HEK293 (cell line): ENCODE results near the gene ADGRF1.

ENCODE experiments used
- CTCF ChIA-PET: fragments of 350-600 bp; formaldehyde crosslinking; extraction: SDS; loops from one replicate; lab custom pipeline; 2021; ENCODE audit warnings: antibody characterized with exemption; lab: Yijun Ruan, JAX
- POLR2A ChIA-PET: fragments of 300-600 bp; formaldehyde crosslinking; extraction: SDS; loops from one replicate; lab custom pipeline; 2020; ENCODE audit warnings: antibody characterized with exemption, inconsistent platforms; lab: Yijun Ruan, JAX
- H3K27ac ChIP-seq: fragments of 200-500 bp; sonication (Bioruptor generic); 2 replicates; pipeline ENCODE4 v1.5.1; 2014; ENCODE audit warnings: low read depth, low read length, control low read depth, inconsistent platforms; ENCODE audit errors: extremely low read depth
- H3K36me3 ChIP-seq, 2 experiments: fragments of 200-500 bp in 1 of 2; sonication (Bioruptor generic) in 1 of 2; 1 replicate in 1 of 2; 2 replicates in 1 of 2; pipeline ENCODE4 v1.5.1; 2014 to 2017; ENCODE audit warnings: inconsistent platforms in 2 of 2, low read length in 2 of 2; ENCODE audit not compliant: control insufficient read depth in 2 of 2, insufficient read depth in 1 of 2
- H3K4me1 ChIP-seq: fragments of 200-500 bp; sonication (Bioruptor generic); 2 replicates; pipeline ENCODE4 v1.5.1; 2014; ENCODE audit warnings: mild to moderate bottlenecking, low read length, inconsistent platforms; ENCODE audit not compliant: control insufficient read depth, insufficient read depth
- H3K4me3 ChIP-seq: 2 replicates; pipeline ENCODE4 v1.5.1; 2011; ENCODE audit warnings: low read depth, mild to moderate bottlenecking, control low read depth, low read length, moderate library complexity
- H3K9me3 ChIP-seq: fragments of 200-500 bp; sonication (Bioruptor generic); 2 replicates; pipeline ENCODE4 v1.5.1; 2014; ENCODE audit warnings: low read depth, low read length, inconsistent platforms; ENCODE audit not compliant: control insufficient read depth, insufficient read depth
- EGR2 ChIP-seq: fragments of 450-650 bp; formaldehyde crosslinking; IDR thresholded peaks from 2 replicates; pipeline ENCODE4 v1.5.1; 2016; ENCODE audit warnings: low read depth, missing biosample characterization, missing genetic modification characterization
- KLF10 ChIP-seq: fragments of 450-650 bp; IDR thresholded peaks from 2 replicates; pipeline ENCODE4 v1.5.1; 2018; ENCODE audit warnings: missing biosample characterization, mild to moderate bottlenecking, missing genetic modification characterization
- KLF9 ChIP-seq: fragments of 450-650 bp; formaldehyde crosslinking; IDR thresholded peaks from 2 replicates; pipeline ENCODE4 v1.5.1; 2016; ENCODE audit warnings: missing biosample characterization, missing genetic modification characterization, low read depth
- ZNF274 ChIP-seq, 2 experiments: fragments of 200-500 bp in 1 of 2; fragments of 450-650 bp in 1 of 2; sonication (Bioruptor generic) in 1 of 2; formaldehyde crosslinking in 1 of 2; IDR thresholded peaks; 2 replicates each; pipeline versions ENCODE4 v1.5.1 to v1.6.1; 2014 to 2016; ENCODE audit warnings: borderline replicate concordance in 1 of 2, inconsistent platforms in 1 of 2, low read length in 1 of 2, missing biosample characterization in 1 of 2, missing genetic modification characterization in 1 of 2
- ZNF292 ChIP-seq: fragments of 450-650 bp; formaldehyde crosslinking; IDR thresholded peaks from 2 replicates; pipeline ENCODE4 v1.5.1; 2016; ENCODE audit warnings: low read depth, missing biosample characterization, missing genetic modification characterization, borderline replicate concordance
- ZNF335 ChIP-seq: fragments of 450-650 bp; formaldehyde crosslinking; conservative IDR thresholded peaks from 2 replicates; pipeline ENCODE4 v1.5.1; 2016; ENCODE audit warnings: missing biosample characterization, missing genetic modification characterization
- ZNF350 ChIP-seq: fragments of 450-650 bp; formaldehyde crosslinking; IDR thresholded peaks from 2 replicates; pipeline ENCODE4 v1.5.0; 2017; ENCODE audit warnings: missing biosample characterization, mild to moderate bottlenecking, missing genetic modification characterization
- ZNF423 ChIP-seq: fragments of 450-650 bp; formaldehyde crosslinking; IDR thresholded peaks from 2 replicates; pipeline ENCODE4 v1.5.1; 2016; ENCODE audit warnings: missing biosample characterization, missing genetic modification characterization
- ZNF560 ChIP-seq: fragments of 450-650 bp; formaldehyde crosslinking; IDR thresholded peaks from 2 replicates; pipeline ENCODE4 v1.5.1; 2017; ENCODE audit warnings: missing biosample characterization, missing genetic modification characterization, borderline replicate concordance
- ZNF76 ChIP-seq: fragments of 450-650 bp; formaldehyde crosslinking; IDR thresholded peaks from 2 replicates; pipeline ENCODE4; 2016; ENCODE audit warnings: low read depth, missing biosample characterization, missing genetic modification characterization, borderline replicate concordance
- ZNF785 ChIP-seq: fragments of 450-650 bp; formaldehyde crosslinking; IDR thresholded peaks from 2 replicates; pipeline ENCODE4 v1.5.1; 2016; ENCODE audit warnings: missing biosample characterization, missing genetic modification characterization
- ZSCAN23 ChIP-seq: fragments of 450-650 bp; formaldehyde crosslinking; IDR thresholded peaks from 2 replicates; pipeline ENCODE4 v1.5.1; 2016; ENCODE audit warnings: missing biosample characterization, missing genetic modification characterization
- TF ChIP-seq, protein P1 (sequence below): fragments of 450-650 bp; formaldehyde crosslinking; IDR thresholded peaks from 2 replicates; pipeline ENCODE4 v1.5.0; 2017; ENCODE audit warnings: missing biosample characterization, missing genetic modification characterization, borderline replicate concordance
- TF ChIP-seq, protein P2 (sequence below): fragments of 450-650 bp; formaldehyde crosslinking; IDR thresholded peaks from 2 replicates; pipeline ENCODE4 v1.5.1; 2017; ENCODE audit warnings: missing biosample characterization, missing genetic modification characterization
- TF ChIP-seq, protein P3 (sequence below): fragments of 450-650 bp; formaldehyde crosslinking; IDR thresholded peaks from 2 replicates; pipeline ENCODE4 v1.5.1; 2016; ENCODE audit warnings: missing biosample characterization, missing genetic modification characterization
- TF ChIP-seq, protein P4 (sequence below): fragments of 450-650 bp; formaldehyde crosslinking; IDR thresholded peaks from 2 replicates; pipeline ENCODE4 v1.5.1; 2017; ENCODE audit warnings: missing biosample characterization, missing genetic modification characterization

Gene ADGRF1

DNA sequence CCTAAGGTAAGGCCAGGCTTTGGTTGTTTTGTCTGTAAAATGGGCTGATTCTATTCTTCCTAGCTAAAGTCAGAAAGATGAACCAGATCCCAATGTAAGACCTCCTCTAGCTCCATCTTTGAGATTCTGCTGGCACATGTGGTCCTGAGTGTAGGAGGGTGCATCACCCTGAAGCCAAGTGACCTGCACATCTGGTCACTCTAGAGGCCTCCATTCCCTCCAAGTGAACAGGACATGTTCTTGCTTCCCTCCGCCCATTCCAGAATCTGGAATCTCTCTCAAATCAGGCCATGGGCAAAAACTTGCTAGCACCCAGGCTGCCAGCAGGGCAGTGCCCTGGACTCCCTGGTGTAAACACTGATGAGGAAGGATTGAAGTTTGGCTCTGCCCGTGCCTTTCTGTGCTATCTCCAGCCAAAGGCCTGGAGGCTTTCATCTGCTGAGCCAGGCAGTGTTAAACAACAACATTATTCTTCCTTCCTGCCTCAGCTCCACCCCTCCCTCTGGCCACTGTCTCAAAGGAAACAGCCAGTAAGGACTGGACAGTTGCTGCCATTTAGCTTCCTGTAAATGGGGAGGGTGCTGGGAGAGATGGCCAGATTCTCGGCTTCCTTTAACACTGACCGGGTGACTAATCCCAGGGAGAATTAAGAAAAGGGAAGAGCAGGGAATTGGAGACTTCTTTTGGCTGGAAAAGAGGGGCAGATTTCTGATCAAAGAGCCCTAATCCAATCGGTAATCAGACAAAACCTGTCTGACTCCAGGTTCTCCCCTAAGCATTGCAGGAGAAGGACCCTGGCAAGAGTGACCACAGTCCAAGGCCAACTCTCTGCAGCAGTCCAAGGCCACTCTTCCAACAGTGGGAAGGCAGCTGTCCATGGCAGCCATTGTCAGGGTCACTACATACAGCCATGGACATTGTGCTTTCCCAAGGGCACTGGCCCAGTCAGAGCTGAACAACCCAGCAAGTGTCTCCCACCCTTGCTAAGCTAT is 19.5 kb upstream of the ADGRF1 start:
- Histone ChIP-seq H3K36me3 (no peaks in the 10 kb centered on the region), H3K4me3 (no peak overlapping the region), H3K9me3 (no peaks in the 10 kb centered on the region), H3K4me1 (no peaks in the 10 kb centered on the region; the same call in 1 of the 2 replicates), H3K27ac (no peak overlapping the region)
- CTCF ChIA-PET: interaction anchor here (0.5 to 2.3 kb wide), 8 partner anchors 9 to 1182 kb away, joined by 3 to 9 read pairs (median 3); partner anchors contain the start of gene TNFRSF21
- TF ChIP-seq ZSCAN23 (tag by site-specific recombination) (no peak), EGR2 (tag by site-specific recombination) (no peak), ZNF335 (no peak), ZNF560 (tag by site-specific recombination) (no peak), ZNF292 (tag by site-specific recombination) (no peak), ZNF785 (no peak), KLF9 (no peak), ZNF350 (tag by site-specific recombination) (no peak), ZNF423 (no peak), KLF10 (tag by site-specific recombination) (no peak), ZNF76 (tag by site-specific recombination) (no peak), ZNF274 (IDR thresholded peaks at IDR 0.05; ENCODE audit: low read length) (no peak), ZNF274 (tag by site-specific recombination; IDR thresholded peaks at IDR 0.05; ENCODE audit: borderline replicate concordance) (no peak)
- TF ChIP-seq, protein P1, sequence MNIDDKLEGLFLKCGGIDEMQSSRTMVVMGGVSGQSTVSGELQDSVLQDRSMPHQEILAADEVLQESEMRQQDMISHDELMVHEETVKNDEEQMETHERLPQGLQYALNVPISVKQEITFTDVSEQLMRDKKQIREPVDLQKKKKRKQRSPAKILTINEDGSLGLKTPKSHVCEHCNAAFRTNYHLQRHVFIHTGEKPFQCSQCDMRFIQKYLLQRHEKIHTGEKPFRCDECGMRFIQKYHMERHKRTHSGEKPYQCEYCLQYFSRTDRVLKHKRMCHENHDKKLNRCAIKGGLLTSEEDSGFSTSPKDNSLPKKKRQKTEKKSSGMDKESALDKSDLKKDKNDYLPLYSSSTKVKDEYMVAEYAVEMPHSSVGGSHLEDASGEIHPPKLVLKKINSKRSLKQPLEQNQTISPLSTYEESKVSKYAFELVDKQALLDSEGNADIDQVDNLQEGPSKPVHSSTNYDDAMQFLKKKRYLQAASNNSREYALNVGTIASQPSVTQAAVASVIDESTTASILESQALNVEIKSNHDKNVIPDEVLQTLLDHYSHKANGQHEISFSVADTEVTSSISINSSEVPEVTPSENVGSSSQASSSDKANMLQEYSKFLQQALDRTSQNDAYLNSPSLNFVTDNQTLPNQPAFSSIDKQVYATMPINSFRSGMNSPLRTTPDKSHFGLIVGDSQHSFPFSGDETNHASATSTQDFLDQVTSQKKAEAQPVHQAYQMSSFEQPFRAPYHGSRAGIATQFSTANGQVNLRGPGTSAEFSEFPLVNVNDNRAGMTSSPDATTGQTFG (tag by site-specific recombination): no peak
- TF ChIP-seq, protein P2, sequence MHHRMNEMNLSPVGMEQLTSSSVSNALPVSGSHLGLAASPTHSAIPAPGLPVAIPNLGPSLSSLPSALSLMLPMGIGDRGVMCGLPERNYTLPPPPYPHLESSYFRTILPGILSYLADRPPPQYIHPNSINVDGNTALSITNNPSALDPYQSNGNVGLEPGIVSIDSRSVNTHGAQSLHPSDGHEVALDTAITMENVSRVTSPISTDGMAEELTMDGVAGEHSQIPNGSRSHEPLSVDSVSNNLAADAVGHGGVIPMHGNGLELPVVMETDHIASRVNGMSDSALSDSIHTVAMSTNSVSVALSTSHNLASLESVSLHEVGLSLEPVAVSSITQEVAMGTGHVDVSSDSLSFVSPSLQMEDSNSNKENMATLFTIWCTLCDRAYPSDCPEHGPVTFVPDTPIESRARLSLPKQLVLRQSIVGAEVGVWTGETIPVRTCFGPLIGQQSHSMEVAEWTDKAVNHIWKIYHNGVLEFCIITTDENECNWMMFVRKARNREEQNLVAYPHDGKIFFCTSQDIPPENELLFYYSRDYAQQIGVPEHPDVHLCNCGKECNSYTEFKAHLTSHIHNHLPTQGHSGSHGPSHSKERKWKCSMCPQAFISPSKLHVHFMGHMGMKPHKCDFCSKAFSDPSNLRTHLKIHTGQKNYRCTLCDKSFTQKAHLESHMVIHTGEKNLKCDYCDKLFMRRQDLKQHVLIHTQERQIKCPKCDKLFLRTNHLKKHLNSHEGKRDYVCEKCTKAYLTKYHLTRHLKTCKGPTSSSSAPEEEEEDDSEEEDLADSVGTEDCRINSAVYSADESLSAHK (tag by site-specific recombination): no peak
- TF ChIP-seq, protein P3, sequence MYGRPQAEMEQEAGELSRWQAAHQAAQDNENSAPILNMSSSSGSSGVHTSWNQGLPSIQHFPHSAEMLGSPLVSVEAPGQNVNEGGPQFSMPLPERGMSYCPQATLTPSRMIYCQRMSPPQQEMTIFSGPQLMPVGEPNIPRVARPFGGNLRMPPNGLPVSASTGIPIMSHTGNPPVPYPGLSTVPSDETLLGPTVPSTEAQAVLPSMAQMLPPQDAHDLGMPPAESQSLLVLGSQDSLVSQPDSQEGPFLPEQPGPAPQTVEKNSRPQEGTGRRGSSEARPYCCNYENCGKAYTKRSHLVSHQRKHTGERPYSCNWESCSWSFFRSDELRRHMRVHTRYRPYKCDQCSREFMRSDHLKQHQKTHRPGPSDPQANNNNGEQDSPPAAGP (tag by site-specific recombination): no peak
- TF ChIP-seq, protein P4, sequence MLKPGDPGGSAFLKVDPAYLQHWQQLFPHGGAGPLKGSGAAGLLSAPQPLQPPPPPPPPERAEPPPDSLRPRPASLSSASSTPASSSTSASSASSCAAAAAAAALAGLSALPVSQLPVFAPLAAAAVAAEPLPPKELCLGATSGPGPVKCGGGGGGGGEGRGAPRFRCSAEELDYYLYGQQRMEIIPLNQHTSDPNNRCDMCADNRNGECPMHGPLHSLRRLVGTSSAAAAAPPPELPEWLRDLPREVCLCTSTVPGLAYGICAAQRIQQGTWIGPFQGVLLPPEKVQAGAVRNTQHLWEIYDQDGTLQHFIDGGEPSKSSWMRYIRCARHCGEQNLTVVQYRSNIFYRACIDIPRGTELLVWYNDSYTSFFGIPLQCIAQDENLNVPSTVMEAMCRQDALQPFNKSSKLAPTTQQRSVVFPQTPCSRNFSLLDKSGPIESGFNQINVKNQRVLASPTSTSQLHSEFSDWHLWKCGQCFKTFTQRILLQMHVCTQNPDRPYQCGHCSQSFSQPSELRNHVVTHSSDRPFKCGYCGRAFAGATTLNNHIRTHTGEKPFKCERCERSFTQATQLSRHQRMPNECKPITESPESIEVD (tag by site-specific recombination): no peak
- POLR2A ChIA-PET: interaction anchor here (1.1 kb wide), 1 partner anchor 21 kb away, joined by 3 read pairs; no protein-coding TSS in a partner anchor
